A673 (cell line): Measurements from ENCODE around the gene AKT3. TPM values are rescaled to one million over a fixed set of nuclear protein-coding genes. Genes with fewer than 3 reads are reported as not detected.
"Not testable (repeated sequence)": the region's sequence is repeated elsewhere in the genome, so short reads cannot be mapped to it uniquely, and the experiment has no call there.

Experiments
- BruUV-seq: library from RNA; stranded (reverse); fragments of 400-500 nt; replicated peaks from 2 replicates; lab custom pipeline; 2021; lab: Mats Ljungman, UMichigan
- CTCF ChIA-PET: fragments of 300-600 bp; sonication (Branson Sonifier 250); formaldehyde crosslinking; loops from one replicate; lab custom pipeline; 2022; ENCODE audit warnings: antibody characterized with exemption; lab: Charles Lee
- POLR2A ChIA-PET: fragments of 300-600 bp; sonication (Branson Sonifier 250); formaldehyde crosslinking; loops from one replicate; lab custom pipeline; 2022; ENCODE audit warnings: antibody characterized with exemption; ENCODE audit not compliant: low non-redundant PET; lab: Charles Lee
- DNase-seq: peaks from one replicate; pipeline ENCODE4 v3.0.0-alpha.2; 2015; ENCODE audit warnings: low spot score
- H3K27ac ChIP-seq: fragments of 200-600 bp; sonication (generic); 2 replicates; pipeline ENCODE4 v1.5.1; 2016; ENCODE audit warnings: mixed run types, low read depth, mild to moderate bottlenecking, mixed read lengths, antibody characterized with exemption, low read length; ENCODE audit not compliant: poor library complexity, severe bottlenecking
- H3K27me3 ChIP-seq: fragments of 200-600 bp; sonication (generic); replicated peaks from 2 replicates; pipeline ENCODE4 v1.6.1; 2017; ENCODE audit warnings: mixed run types, low read depth, mild to moderate bottlenecking, mixed read lengths, antibody characterized with exemption, low read length; ENCODE audit not compliant: insufficient read depth, poor library complexity
- H3K36me3 ChIP-seq: fragments of 200-600 bp; sonication (generic); 2 replicates; pipeline ENCODE4 v1.6.1; 2016; ENCODE audit warnings: mixed run types, mild to moderate bottlenecking, mixed read lengths, antibody characterized with exemption, low read length; ENCODE audit not compliant: insufficient read depth, poor library complexity, severe bottlenecking
- H3K4me1 ChIP-seq: fragments of 200-600 bp; sonication (generic); 2 replicates; pipeline ENCODE4 v1.6.1; 2017; ENCODE audit warnings: mixed run types, mild to moderate bottlenecking, mixed read lengths, antibody characterized with exemption, low read length; ENCODE audit not compliant: insufficient read depth, poor library complexity, severe bottlenecking
- H3K4me3 ChIP-seq: fragments of 200-600 bp; sonication (generic); 2 replicates; pipeline ENCODE4 v1.5.1; 2016; ENCODE audit warnings: low read depth, mixed run types, mild to moderate bottlenecking, mixed read lengths, low read length; ENCODE audit not compliant: poor library complexity, severe bottlenecking
- H3K9me3 ChIP-seq: fragments of 200-600 bp; sonication (generic); 2 replicates; pipeline ENCODE4 v1.6.1; 2016; ENCODE audit warnings: mixed run types, low read depth, mild to moderate bottlenecking, mixed read lengths, antibody characterized with exemption, low read length; ENCODE audit not compliant: poor library complexity, severe bottlenecking
- CTCF ChIP-seq: fragments of 300-800, 200-600 bp; sonication (generic); conservative IDR thresholded peaks from 2 replicates; pipeline ENCODE4 v1.5.1; 2017; ENCODE audit warnings: low read depth, mild to moderate bottlenecking, antibody characterized with exemption, low read length, moderate library complexity, mixed read lengths
- EZH2 ChIP-seq: fragments of 200-600 bp; sonication (generic); IDR thresholded peaks from 2 replicates; pipeline ENCODE4 v1.6.1; 2017; ENCODE audit warnings: borderline replicate concordance, low read depth, mild to moderate bottlenecking, mixed read lengths, antibody characterized with exemption, low read length; ENCODE audit not compliant: poor library complexity, severe bottlenecking
- intact Hi-C: fragments of 100-400 bp; cut with micrococcal nuclease; formaldehyde crosslinking; loops from one replicate; pipeline ENCODE4 v1.10.0; 2022; ENCODE audit not compliant: unreplicated experiment
- total RNA-seq: library from RNA; stranded (reverse); gene quantifications from 2 replicates; pipeline ENCODE4 v1.2.3, GENCODE V29; 2021

Gene AKT3
- total RNA-seq, 1 experiment from 2014 or later = 14.4 TPM

GRCh38 chr1:243595527-243596210 is 254.4 kb downstream of the AKT3 start:
- POLR2A ChIA-PET = no interaction called here
- H3K4me3 ChIP-seq = no peak overlapping the region
- BruUV-seq = no TSS peak
- H3K27ac ChIP-seq = no peak overlapping the region
- CTCF ChIA-PET = no interaction called here
- no peaks in the 10 kb centered on the region for H3K36me3 ChIP-seq
- TF ChIP-seq EZH2 (no peak), CTCF (no peak)
- no peaks in the 10 kb centered on the region for H3K27me3 ChIP-seq
- H3K9me3 ChIP-seq = no peaks in the 10 kb centered on the region
- intact Hi-C loops = no loop called here
- H3K4me1 ChIP-seq = no peaks in the 10 kb centered on the region
- no peak for DNase-seq

- ChIA-PET CTCF (no interaction called here), POLR2A (no interaction called here)
- no peak for TF ChIP-seq EZH2
- TF ChIP-seq CTCF = no peak
- intact Hi-C loops = no loop called here
- no peak for DNase-seq
- Histone ChIP-seq H3K9me3 (no peaks in the 10 kb centered on the region), H3K4me3 (no peak overlapping the region), H3K27ac (no peak overlapping the region), H3K4me1 (no peaks in the 10 kb centered on the region), H3K27me3 (no peaks in the 10 kb centered on the region), H3K36me3 (no peaks in the 10 kb centered on the region)
- no TSS peak for BruUV-seq
These were observed 255.6 kb downstream of the AKT3 start for GRCh38 chr1:243594455-243594854.

- H3K27me3 ChIP-seq, POLR2A ChIA-PET, BruUV-seq, H3K4me1 ChIP-seq, H3K9me3 ChIP-seq, DNase-seq, intact Hi-C loops, H3K27ac ChIP-seq, CTCF ChIA-PET, H3K4me3 ChIP-seq, H3K36me3 ChIP-seq: not testable (repeated sequence)
These were observed 260.8 kb downstream of the AKT3 start for GRCh38 chr1:243589286-243589685.
